SU-DHL-6 (cell line): Measurements from ENCODE around the gene LIN54.

Source experiments
- CTCF ChIP-seq: fragments of 200-600 bp; sonication (generic); IDR thresholded peaks from one replicate; pipeline ENCODE4 v1.5.1; 2017; ENCODE audit warnings: antibody characterized with exemption, mild to moderate bottlenecking, low read length, moderate library complexity; ENCODE audit not compliant: insufficient read depth, poor library complexity, severe bottlenecking
- EZH2phosphoT487 ChIP-seq: fragments of 200-600 bp; sonication (generic), shearing (Covaris generic); conservative IDR thresholded peaks from 2 replicates; pipeline ENCODE4 v1.6.1; 2018; ENCODE audit warnings: mild to moderate bottlenecking, antibody characterized with exemption, low read length, moderate library complexity, mixed read lengths

GRCh38 chr4:83036991-83037665 lies 26.5 kb upstream of the LIN54 start:
- TF ChIP-seq CTCF (no peak), EZH2phosphoT487 (no peak)
